Measurements from ENCODE around the gene PLCH1. TPM values are rescaled to one million over a fixed set of nuclear protein-coding genes. Genes with fewer than 3 reads are reported as not detected.

PLCH1 gene
- total and polyA plus RNA-seq, 2 donors (not counting 1 experiment from before 2014, with no cell fraction given): 0.27 TPM; not detected in 1

- TF ChIP-seq EZH2 (IDR thresholded peaks at IDR 0.05; ENCODE audit: borderline replicate concordance, insufficient read depth, low read depth, low read length, poor library complexity, severe bottlenecking) (no peak), CTCF (IDR thresholded peaks at IDR 0.05) (no peak)
- H3K27ac ChIP-seq (ENCODE audit: low read length in 2 of 2): no peak overlapping the region
- Mint-ChIP-seq H3K9me3 (ENCODE audit: insufficient read depth) (no peaks in the 10 kb centered on the region), H3K4me1 (no peaks in the 10 kb centered on the region), H3K4me3 (no peak overlapping the region), H3K27me3 (peaks cover 8% of the 10 kb centered on the region), H3K27ac (no peak overlapping the region)
- ATAC-seq (ENCODE audit: low read depth) (no peak), DNase-seq (no peak)
- POLR2A ChIA-PET: no interaction called here
- no peaks in the 10 kb centered on the region for H3K27me3 ChIP-seq (replicated peaks in 1 of 4; ENCODE audit: control extremely low read depth in 1 of 4, control insufficient read depth in 3 of 4, insufficient read depth in 4 of 4, low read length in 3 of 4)
- H3K79me2 ChIP-seq (ENCODE audit: control insufficient read depth, insufficient read depth, low read length): no peaks in the 10 kb centered on the region
- no peaks in the 10 kb centered on the region for H4K20me1 ChIP-seq (ENCODE audit: control insufficient read depth, insufficient read depth, low read length, poor library complexity, severe bottlenecking)
- H3K4me1 ChIP-seq (ENCODE audit: control insufficient read depth in 2 of 2, insufficient read depth in 2 of 2, low read length in 2 of 2): no peaks in the 10 kb centered on the region
- intact Hi-C loops (cut with micrococcal nuclease): no loop called here
- no peak overlapping the region for H3K4me3 ChIP-seq (ENCODE audit: control extremely low read depth in 1 of 5, extremely low read depth in 1 of 5, insufficient read depth in 1 of 5, low read depth in 2 of 5, low read length in 4 of 5)
- H3K36me3 ChIP-seq (replicated peaks in 1 of 2; ENCODE audit: control extremely low read depth in 1 of 2, control insufficient read depth in 1 of 2, extremely low read depth in 1 of 2, insufficient read depth in 2 of 2, low read length in 1 of 2): no peaks in the 10 kb centered on the region
- no peak overlapping the region for H3K9ac ChIP-seq (ENCODE audit: low read length)
- H3K9me3 ChIP-seq (ENCODE audit: control extremely low read depth in 1 of 3, control insufficient read depth in 2 of 3, insufficient read depth in 1 of 3, low read length in 2 of 3): no peaks in the 10 kb centered on the region
- no peak overlapping the region for H2AFZ ChIP-seq (ENCODE audit: insufficient read depth, low read depth, low read length, poor library complexity, severe bottlenecking)
- CTCF ChIA-PET: no interaction called here
- no peak overlapping the region for H3K4me2 ChIP-seq (replicated peaks; ENCODE audit: low read depth, low read length, poor library complexity, severe bottlenecking)
- no CpG with 5 or more reads among the region's 1 CpG for WGBS (ENCODE audit: insufficient coverage)
Measured at GRCh38 chr3:155485897-155486296, 259.0 kb downstream of the PLCH1 start.

GRCh38 chr3:155481591-155481990 is 263.3 kb downstream of the PLCH1 start:
- Histone ChIP-seq H3K4me2 (replicated peaks; ENCODE audit: low read depth, low read length, poor library complexity, severe bottlenecking) (no peak overlapping the region), H3K9ac (ENCODE audit: low read length) (no peak overlapping the region), H3K4me1 (ENCODE audit: control insufficient read depth in 2 of 2, insufficient read depth in 2 of 2, low read length in 2 of 2) (no peaks in the 10 kb centered on the region), H3K9me3 (ENCODE audit: control extremely low read depth in 1 of 3, control insufficient read depth in 2 of 3, insufficient read depth in 1 of 3, low read length in 2 of 3) (peaks cover 0 to under 1% (median 0%) of the 10 kb centered on the region in 3 donors), H4K20me1 (ENCODE audit: control insufficient read depth, insufficient read depth, low read length, poor library complexity, severe bottlenecking) (no peaks in the 10 kb centered on the region), H3K27me3 (replicated peaks in 1 of 4; ENCODE audit: control extremely low read depth in 1 of 4, control insufficient read depth in 3 of 4, insufficient read depth in 4 of 4, low read length in 3 of 4) (no peaks in the 10 kb centered on the region), H3K79me2 (ENCODE audit: control insufficient read depth, insufficient read depth, low read length) (no peaks in the 10 kb centered on the region), H3K27ac (ENCODE audit: low read length in 2 of 2) (no peak overlapping the region), H3K4me3 (ENCODE audit: control extremely low read depth in 1 of 5, extremely low read depth in 1 of 5, insufficient read depth in 1 of 5, low read depth in 2 of 5, low read length in 4 of 5) (no peak overlapping the region), H2AFZ (ENCODE audit: insufficient read depth, low read depth, low read length, poor library complexity, severe bottlenecking) (no peak overlapping the region), H3K36me3 (replicated peaks in 1 of 2; ENCODE audit: control extremely low read depth in 1 of 2, control insufficient read depth in 1 of 2, extremely low read depth in 1 of 2, insufficient read depth in 2 of 2, low read length in 1 of 2) (no peaks in the 10 kb centered on the region)
- ChIA-PET POLR2A (no interaction called here), CTCF (no interaction called here)
- H3K4me1 Mint-ChIP-seq: no peaks in the 10 kb centered on the region
- no peak overlapping the region for H3K27ac Mint-ChIP-seq
- intact Hi-C loops (cut with micrococcal nuclease): no loop called here
- H3K27me3 Mint-ChIP-seq: peaks cover 8% of the 10 kb centered on the region
- ATAC-seq (ENCODE audit: low read depth) (no peak), DNase-seq (no peak)
- H3K4me3 Mint-ChIP-seq: no peak overlapping the region
- no peaks in the 10 kb centered on the region for H3K9me3 Mint-ChIP-seq (ENCODE audit: insufficient read depth)
- TF ChIP-seq CTCF (IDR thresholded peaks at IDR 0.05) (no peak), EZH2 (IDR thresholded peaks at IDR 0.05; ENCODE audit: borderline replicate concordance, insufficient read depth, low read depth, low read length, poor library complexity, severe bottlenecking) (no peak)
- no CpG with 5 or more reads among the region's 2 CpGs for WGBS (ENCODE audit: insufficient coverage)

All from B cell (primary cell).